Measurements from ENCODE around the gene GPRC5A. TPM values are rescaled to one million over a fixed set of nuclear protein-coding genes. Genes with fewer than 3 reads are reported as not detected.

GPRC5A gene
- total and polyA plus RNA-seq, 2 donors (not counting 1 experiment from before 2014, with no cell fraction given) = not detected

DNA sequence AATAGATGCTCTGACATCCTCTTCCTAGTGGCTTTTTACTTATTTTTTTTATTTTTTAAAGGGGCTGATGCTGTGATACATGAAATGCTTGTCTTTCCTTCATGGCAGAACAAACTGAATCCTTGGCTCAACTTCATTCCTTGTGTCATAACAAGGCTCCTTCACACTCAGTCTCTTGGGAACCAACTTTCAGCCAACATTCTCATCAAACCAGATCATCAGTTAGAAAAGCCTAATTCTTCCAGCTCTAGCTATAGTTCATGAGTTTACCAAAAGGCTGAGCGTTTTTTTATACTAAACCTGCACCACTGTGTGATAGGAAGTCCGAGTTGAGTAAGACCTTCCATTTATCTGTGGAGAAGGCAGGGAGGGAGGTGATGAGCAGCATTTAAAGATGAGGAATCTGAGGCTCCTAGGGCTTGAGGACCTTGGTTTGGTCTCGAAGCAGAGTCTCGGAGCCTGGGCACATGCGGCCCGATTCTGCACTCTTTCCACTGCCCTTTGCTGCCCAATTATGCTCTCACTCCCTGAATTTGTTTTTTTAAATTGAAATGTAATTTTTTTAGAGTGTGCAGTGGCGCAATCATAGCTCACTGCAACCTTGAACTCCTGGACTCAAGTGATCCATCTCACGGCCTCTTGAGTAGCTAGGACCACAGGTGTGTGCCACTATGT, 52.4 kb downstream of the GPRC5A start:
- Mint-ChIP-seq H3K4me3 (no peak overlapping the region), H3K9me3 (ENCODE audit: insufficient read depth) (no peaks in the 10 kb centered on the region), H3K4me1 (no peaks in the 10 kb centered on the region), H3K27ac (no peak overlapping the region), H3K27me3 (no peaks in the 10 kb centered on the region)
- H3K27ac ChIP-seq (ENCODE audit: low read length in 2 of 2) = no peak overlapping the region
- intact Hi-C loops (cut with micrococcal nuclease) = no loop called here
- H3K27me3 ChIP-seq (replicated peaks in 1 of 4; ENCODE audit: control extremely low read depth in 1 of 4, control insufficient read depth in 3 of 4, insufficient read depth in 4 of 4, low read length in 3 of 4) = no peaks in the 10 kb centered on the region
- WGBS (ENCODE audit: insufficient coverage) = 95% methylated on average over 7 of the region's 8 CpGs
- H3K36me3 ChIP-seq (replicated peaks in 1 of 2; ENCODE audit: control extremely low read depth in 1 of 2, control insufficient read depth in 1 of 2, extremely low read depth in 1 of 2, insufficient read depth in 2 of 2, low read length in 1 of 2) = no peaks in the 10 kb centered on the region
- ChIA-PET POLR2A (interaction anchor here (0.5 kb wide), 1 partner anchor 1385 kb away, joined by 3 read pairs; no protein-coding TSS in a partner anchor), CTCF (interaction anchor here (0.6 kb wide), 1 partner anchor 111 kb away, joined by 3 read pairs; no protein-coding TSS in a partner anchor)
- TF ChIP-seq EZH2 (IDR thresholded peaks at IDR 0.05; ENCODE audit: borderline replicate concordance, insufficient read depth, low read depth, low read length, poor library complexity, severe bottlenecking) = no peak
- TF ChIP-seq, protein P1, sequence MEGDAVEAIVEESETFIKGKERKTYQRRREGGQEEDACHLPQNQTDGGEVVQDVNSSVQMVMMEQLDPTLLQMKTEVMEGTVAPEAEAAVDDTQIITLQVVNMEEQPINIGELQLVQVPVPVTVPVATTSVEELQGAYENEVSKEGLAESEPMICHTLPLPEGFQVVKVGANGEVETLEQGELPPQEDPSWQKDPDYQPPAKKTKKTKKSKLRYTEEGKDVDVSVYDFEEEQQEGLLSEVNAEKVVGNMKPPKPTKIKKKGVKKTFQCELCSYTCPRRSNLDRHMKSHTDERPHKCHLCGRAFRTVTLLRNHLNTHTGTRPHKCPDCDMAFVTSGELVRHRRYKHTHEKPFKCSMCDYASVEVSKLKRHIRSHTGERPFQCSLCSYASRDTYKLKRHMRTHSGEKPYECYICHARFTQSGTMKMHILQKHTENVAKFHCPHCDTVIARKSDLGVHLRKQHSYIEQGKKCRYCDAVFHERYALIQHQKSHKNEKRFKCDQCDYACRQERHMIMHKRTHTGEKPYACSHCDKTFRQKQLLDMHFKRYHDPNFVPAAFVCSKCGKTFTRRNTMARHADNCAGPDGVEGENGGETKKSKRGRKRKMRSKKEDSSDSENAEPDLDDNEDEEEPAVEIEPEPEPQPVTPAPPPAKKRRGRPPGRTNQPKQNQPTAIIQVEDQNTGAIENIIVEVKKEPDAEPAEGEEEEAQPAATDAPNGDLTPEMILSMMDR (IDR thresholded peaks at IDR 0.05) = no peak
- no peaks in the 10 kb centered on the region for H3K9me3 ChIP-seq (ENCODE audit: control extremely low read depth in 1 of 3, control insufficient read depth in 2 of 3, insufficient read depth in 1 of 3, low read length in 2 of 3)
- H3K4me2 ChIP-seq (replicated peaks; ENCODE audit: low read depth, low read length, poor library complexity, severe bottlenecking) = no peak overlapping the region
- no peaks in the 10 kb centered on the region for H4K20me1 ChIP-seq (ENCODE audit: control insufficient read depth, insufficient read depth, low read length, poor library complexity, severe bottlenecking)
- ATAC-seq (ENCODE audit: low read depth) (no peak), DNase-seq (no peak)
- no peak overlapping the region for H3K4me3 ChIP-seq (ENCODE audit: control extremely low read depth in 1 of 5, extremely low read depth in 1 of 5, insufficient read depth in 1 of 5, low read depth in 2 of 5, low read length in 4 of 5)
- no peak overlapping the region for H3K9ac ChIP-seq (ENCODE audit: low read length)
- no peaks in the 10 kb centered on the region for H3K4me1 ChIP-seq (ENCODE audit: control insufficient read depth in 2 of 2, insufficient read depth in 2 of 2, low read length in 2 of 2)
- H2AFZ ChIP-seq (ENCODE audit: insufficient read depth, low read depth, low read length, poor library complexity, severe bottlenecking) = no peak overlapping the region
- H3K79me2 ChIP-seq (ENCODE audit: control insufficient read depth, insufficient read depth, low read length) = no peaks in the 10 kb centered on the region

DNA sequence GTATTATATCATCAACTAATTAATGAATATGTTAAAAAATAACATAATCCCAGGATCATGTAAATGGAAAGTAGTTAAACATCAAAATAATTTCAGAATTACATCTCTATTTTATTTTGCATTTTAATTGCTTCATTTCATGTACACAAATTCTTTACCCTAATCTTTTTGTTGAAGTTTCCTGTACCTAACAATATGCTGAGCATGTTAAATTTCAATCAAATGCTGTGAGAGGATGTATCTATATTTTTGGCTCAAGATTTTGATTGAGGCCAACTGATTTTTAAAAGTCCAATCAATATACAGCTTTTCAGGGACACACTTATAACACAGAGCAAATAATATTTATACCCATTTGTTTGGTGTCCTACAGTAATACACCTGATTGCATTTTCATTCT, 54.2 kb downstream of the GPRC5A start:
- H3K4me3 ChIP-seq (ENCODE audit: control extremely low read depth in 1 of 5, extremely low read depth in 1 of 5, insufficient read depth in 1 of 5, low read depth in 2 of 5, low read length in 4 of 5) = no peak overlapping the region

More for the DNA sequence above, 54.2 kb downstream of the GPRC5A start:
- no peak overlapping the region for H3K4me2 ChIP-seq (replicated peaks; ENCODE audit: low read depth, low read length, poor library complexity, severe bottlenecking)
- no peak for TF ChIP-seq EZH2 (IDR thresholded peaks at IDR 0.05; ENCODE audit: borderline replicate concordance, insufficient read depth, low read depth, low read length, poor library complexity, severe bottlenecking)
- TF ChIP-seq, protein P1 (IDR thresholded peaks at IDR 0.05) = no peak
- no peaks in the 10 kb centered on the region for H4K20me1 ChIP-seq (ENCODE audit: control insufficient read depth, insufficient read depth, low read length, poor library complexity, severe bottlenecking)
- Mint-ChIP-seq H3K4me1 (no peaks in the 10 kb centered on the region), H3K4me3 (no peak overlapping the region), H3K27me3 (peaks cover 6% of the 10 kb centered on the region), H3K9me3 (ENCODE audit: insufficient read depth) (no peaks in the 10 kb centered on the region), H3K27ac (no peak overlapping the region)
- no peak for ATAC-seq (ENCODE audit: low read depth)
- no peaks in the 10 kb centered on the region for H3K9me3 ChIP-seq (ENCODE audit: control extremely low read depth in 1 of 3, control insufficient read depth in 2 of 3, insufficient read depth in 1 of 3, low read length in 2 of 3)
- no peak overlapping the region for H2AFZ ChIP-seq (ENCODE audit: insufficient read depth, low read depth, low read length, poor library complexity, severe bottlenecking)
- CTCF ChIA-PET = no interaction called here
- intact Hi-C loops (cut with micrococcal nuclease) = no loop called here
- DNase-seq = no peak
- no peaks in the 10 kb centered on the region for H3K4me1 ChIP-seq (ENCODE audit: control insufficient read depth in 2 of 2, insufficient read depth in 2 of 2, low read length in 2 of 2)
- no peaks in the 10 kb centered on the region for H3K36me3 ChIP-seq (replicated peaks in 1 of 2; ENCODE audit: control extremely low read depth in 1 of 2, control insufficient read depth in 1 of 2, extremely low read depth in 1 of 2, insufficient read depth in 2 of 2, low read length in 1 of 2)
- no peaks in the 10 kb centered on the region for H3K79me2 ChIP-seq (ENCODE audit: control insufficient read depth, insufficient read depth, low read length)
- H3K27ac ChIP-seq (ENCODE audit: low read length in 2 of 2) = no peak overlapping the region
- no peaks in the 10 kb centered on the region for H3K27me3 ChIP-seq (replicated peaks in 1 of 4; ENCODE audit: control extremely low read depth in 1 of 4, control insufficient read depth in 3 of 4, insufficient read depth in 4 of 4, low read length in 3 of 4)
- POLR2A ChIA-PET = no interaction called here
- H3K9ac ChIP-seq (ENCODE audit: low read length) = no peak overlapping the region
